Smooth muscle cell (in vitro differentiated cells): ENCODE data around the gene HOXA1. TPM values are rescaled to one million over a fixed set of nuclear protein-coding genes. Genes with fewer than 3 reads are reported as not detected.

Source experiments
- DNase-seq: peaks from one replicate; lab custom pipeline; 2025; ENCODE audit not compliant: unreplicated experiment; lab: John Stamatoyannopoulos, UW
- H2AFZ ChIP-seq: fragments of 200-600 bp; sonication (generic); 2 replicates; pipeline ENCODE4 v1.6.0; 2016; ENCODE audit warnings: antibody characterized with exemption, low read depth, mild to moderate bottlenecking
- H3F3A ChIP-seq: fragments of 200-600 bp; sonication (generic); 2 replicates; pipeline ENCODE4 v1.6.0; 2017; ENCODE audit warnings: antibody characterized with exemption, low read depth
- H3K27ac ChIP-seq: fragments of 200-600 bp; sonication (generic); 2 replicates; pipeline ENCODE4 v1.5.1; 2016; ENCODE audit warnings: low read depth, mild to moderate bottlenecking
- H3K27me3 ChIP-seq: fragments of 200-600 bp; sonication (generic); 2 replicates; pipeline ENCODE4 v1.6.1; 2016; ENCODE audit warnings: low read depth, mild to moderate bottlenecking
- H3K36me3 ChIP-seq: fragments of 200-600 bp; sonication (generic); 2 replicates; pipeline ENCODE4 v1.5.1; 2016; ENCODE audit warnings: low read depth
- H3K4me1 ChIP-seq: fragments of 200-600 bp; sonication (generic); 2 replicates; pipeline ENCODE4 v1.5.1; 2016; ENCODE audit warnings: low read depth
- H3K4me2 ChIP-seq: fragments of 200-600 bp; sonication (generic); 2 replicates; pipeline ENCODE4 v1.6.0; 2016; ENCODE audit warnings: mild to moderate bottlenecking
- H3K4me3 ChIP-seq: fragments of 200-600 bp; sonication (generic); 2 replicates; pipeline ENCODE4 v1.5.1; 2016; ENCODE audit warnings: mild to moderate bottlenecking
- H3K79me2 ChIP-seq: fragments of 200-600 bp; sonication (generic); 2 replicates; pipeline ENCODE4 v1.6.0; 2016; ENCODE audit warnings: low read depth, mild to moderate bottlenecking
- H3K9ac ChIP-seq: fragments of 200-600 bp; sonication (generic); 2 replicates; pipeline ENCODE4 v1.6.0; 2016; ENCODE audit warnings: low read depth
- H3K9me3 ChIP-seq: fragments of 200-600 bp; sonication (generic); replicated peaks from 2 replicates; pipeline ENCODE4 v1.5.1; 2016; ENCODE audit warnings: low read depth
- H4K20me1 ChIP-seq: fragments of 200-600 bp; sonication (generic); 2 replicates; pipeline ENCODE4 v1.6.0; 2016; ENCODE audit warnings: low read depth
- WGBS: methylation state at CpG from one replicate; pipeline ENCODE4 v1.1.7; 2016; ENCODE audit warnings: low lambda C conversion rate; 5-methylcytosine and 5-hydroxymethylcytosine counted together
- polyA plus RNA-seq: library from polyadenylated mRNA; unstranded; fragments of >200 nt; fragmentation: Nextera tagmentation; extraction: Ambion mirVana; gene quantifications from 2 replicates; pipeline ENCODE4 v1.2.1, GENCODE V29; 2016
- total RNA-seq: library from RNA; depleted of rRNA; stranded (reverse); fragments of >200 nt; gene quantifications from 2 replicates; pipeline ENCODE4 v1.2.3, GENCODE V29; 2014
- TF ChIP-seq, protein P1 (sequence below): fragments of 200-600 bp; sonication (generic); IDR thresholded peaks from 2 replicates; pipeline ENCODE4 v1.5.1; 2017; ENCODE audit warnings: borderline replicate concordance, mild to moderate bottlenecking, antibody characterized with exemption; ENCODE audit not compliant: insufficient read depth, poor library complexity, severe bottlenecking

Gene HOXA1
- total and polyA plus RNA-seq, 2 experiments from 2014 or later: 0.40 TPM; not detected in 1

DNA sequence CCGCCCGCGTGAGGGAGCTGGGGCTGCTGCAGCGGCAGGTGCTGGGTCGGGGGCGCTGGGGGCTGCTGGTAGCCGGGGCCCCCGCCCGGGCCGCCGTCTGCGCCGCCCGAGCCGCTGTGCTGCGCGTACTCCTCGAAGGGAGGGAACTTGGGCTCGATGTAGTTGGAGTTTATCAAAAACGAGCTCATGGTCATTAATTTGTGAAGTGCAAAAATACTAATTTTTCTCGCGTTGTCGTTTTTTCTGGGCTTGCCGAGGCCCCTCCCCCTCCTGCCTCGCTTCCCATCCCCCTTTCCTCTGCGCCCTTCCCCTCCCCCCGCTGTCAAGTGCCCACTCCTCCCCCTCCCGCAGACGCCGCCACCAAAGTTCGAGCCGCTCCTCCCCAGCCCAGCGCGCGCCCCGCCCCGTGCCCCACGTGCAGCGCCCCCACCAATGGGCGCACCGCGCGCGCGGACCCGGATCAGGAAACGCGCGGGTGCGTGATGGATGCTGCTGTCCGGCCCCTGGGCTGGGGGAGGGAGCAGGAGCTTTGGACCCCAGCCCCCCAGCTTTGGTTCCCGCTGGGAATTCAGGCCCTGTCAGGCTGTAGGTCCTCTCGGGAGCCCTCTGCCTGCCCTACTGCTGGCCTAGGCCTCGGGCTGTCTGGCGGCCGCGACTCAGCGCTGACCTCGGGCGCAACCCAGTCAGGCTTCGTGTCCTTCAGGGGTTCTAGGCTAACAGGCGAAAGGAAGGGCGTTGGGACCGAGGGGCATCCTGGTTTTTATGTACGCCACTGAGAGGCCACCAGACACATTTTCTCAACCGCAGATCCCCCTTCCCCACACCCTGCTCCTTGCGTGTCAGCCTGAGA is 35.0 kb upstream of the HOXA1 start, which contains the start of gene HOXA4:
Gene HOXA4, minus strand, starts transcription at position 218 of the 850 bp plus-strand sequence. Its CDS starts 24 bp downstream, at position 194.
- Histone ChIP-seq H3K27me3 (peaks cover 100% of the 10 kb centered on the region), H3K4me2 (peak within 1 kb of the TSS; percentile 88), H3K4me1 (peaks cover 7% of the 10 kb centered on the region), H3F3A (no peaks in the 10 kb centered on the region), H3K27ac (no peak within 1 kb of the TSS), H3K9ac (no peak within 1 kb of the TSS), H2AFZ (peak within 1 kb of the TSS; percentile 94), H3K79me2 (no peaks in the 10 kb centered on the region), H3K4me3 (peak within 1 kb of the TSS; percentile 60), H3K36me3 (no peaks in the 10 kb centered on the region), H3K9me3 (no peaks in the 10 kb centered on the region), H4K20me1 (no peaks in the 10 kb centered on the region)
- TF ChIP-seq, protein P1, sequence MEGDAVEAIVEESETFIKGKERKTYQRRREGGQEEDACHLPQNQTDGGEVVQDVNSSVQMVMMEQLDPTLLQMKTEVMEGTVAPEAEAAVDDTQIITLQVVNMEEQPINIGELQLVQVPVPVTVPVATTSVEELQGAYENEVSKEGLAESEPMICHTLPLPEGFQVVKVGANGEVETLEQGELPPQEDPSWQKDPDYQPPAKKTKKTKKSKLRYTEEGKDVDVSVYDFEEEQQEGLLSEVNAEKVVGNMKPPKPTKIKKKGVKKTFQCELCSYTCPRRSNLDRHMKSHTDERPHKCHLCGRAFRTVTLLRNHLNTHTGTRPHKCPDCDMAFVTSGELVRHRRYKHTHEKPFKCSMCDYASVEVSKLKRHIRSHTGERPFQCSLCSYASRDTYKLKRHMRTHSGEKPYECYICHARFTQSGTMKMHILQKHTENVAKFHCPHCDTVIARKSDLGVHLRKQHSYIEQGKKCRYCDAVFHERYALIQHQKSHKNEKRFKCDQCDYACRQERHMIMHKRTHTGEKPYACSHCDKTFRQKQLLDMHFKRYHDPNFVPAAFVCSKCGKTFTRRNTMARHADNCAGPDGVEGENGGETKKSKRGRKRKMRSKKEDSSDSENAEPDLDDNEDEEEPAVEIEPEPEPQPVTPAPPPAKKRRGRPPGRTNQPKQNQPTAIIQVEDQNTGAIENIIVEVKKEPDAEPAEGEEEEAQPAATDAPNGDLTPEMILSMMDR: no peak
- DNase-seq: no peak
- under 1% methylated on average over 29 of the region's 67 CpGs for WGBS

- TF ChIP-seq, protein P1: no peak
- no peak for DNase-seq
- Histone ChIP-seq H3F3A (no peaks in the 10 kb centered on the region), H3K4me3 (peak overlapping the region; percentile 60), H3K4me2 (peak overlapping the region; percentile 88), H3K27ac (no peak overlapping the region), H3K9ac (no peak overlapping the region), H3K36me3 (no peaks in the 10 kb centered on the region), H4K20me1 (no peaks in the 10 kb centered on the region), H3K9me3 (no peaks in the 10 kb centered on the region), H2AFZ (no peak overlapping the region), H3K4me1 (peaks cover 7% of the 10 kb centered on the region), H3K27me3 (peaks cover 100% of the 10 kb centered on the region), H3K79me2 (no peaks in the 10 kb centered on the region)
- WGBS: 2% methylated on average over 37 of the region's 72 CpGs
These were observed 34.1 kb upstream of the HOXA1 start for GRCh38 chr7:27129729-27130539.

DNA sequence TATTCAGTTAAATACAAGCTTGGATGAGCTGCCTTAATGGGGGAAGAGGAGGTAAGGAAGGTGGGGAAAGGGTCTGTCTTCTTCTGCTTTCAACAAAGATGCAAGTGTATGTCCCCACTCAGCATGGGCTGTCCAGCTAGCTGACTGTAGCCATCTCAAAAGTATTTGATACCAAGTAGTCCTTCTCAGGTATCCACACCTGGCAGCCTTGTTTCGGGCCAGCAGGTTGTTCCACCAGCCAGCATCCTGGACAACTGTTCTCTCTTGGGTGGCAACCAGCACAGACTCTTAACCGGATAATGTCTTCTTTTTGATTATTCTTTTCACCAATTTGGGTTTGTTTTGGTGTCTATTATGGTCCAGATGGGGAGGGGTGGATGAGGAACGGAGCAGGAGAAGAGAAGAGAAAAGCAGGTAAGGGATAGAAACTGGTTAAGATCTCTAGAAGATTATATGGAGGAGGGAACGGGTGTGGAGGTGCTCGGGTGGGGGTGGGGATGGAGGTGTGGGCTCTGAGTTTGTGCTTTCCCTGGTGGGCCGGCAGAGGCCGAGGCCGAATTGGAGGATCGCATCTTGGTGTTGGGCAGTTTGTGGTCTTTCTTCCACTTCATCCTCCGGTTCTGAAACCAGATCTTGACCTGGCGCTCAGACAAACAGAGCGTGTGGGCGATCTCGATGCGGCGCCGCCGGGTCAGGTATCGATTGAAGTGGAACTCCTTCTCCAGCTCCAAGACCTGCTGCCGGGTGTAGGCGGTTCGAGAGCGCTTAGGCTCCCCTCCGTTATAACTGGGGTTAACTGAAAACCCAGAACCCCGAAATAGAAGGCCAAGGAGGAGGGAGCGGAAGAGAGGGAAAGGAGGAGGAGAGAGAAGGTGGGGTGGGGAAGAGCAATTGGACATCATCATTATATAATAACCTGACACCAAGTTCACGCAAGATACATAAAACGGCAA is 33.3 kb upstream of the HOXA1 start:
- Histone ChIP-seq H3K27ac (no peak overlapping the region), H3K36me3 (no peaks in the 10 kb centered on the region), H3K79me2 (no peaks in the 10 kb centered on the region), H3K4me2 (no peak overlapping the region), H3K4me1 (peaks cover 7% of the 10 kb centered on the region), H3K9ac (no peak overlapping the region), H3K9me3 (no peaks in the 10 kb centered on the region), H3K27me3 (peaks cover 100% of the 10 kb centered on the region), H2AFZ (no peak overlapping the region), H3K4me3 (no peak overlapping the region), H4K20me1 (no peaks in the 10 kb centered on the region), H3F3A (no peaks in the 10 kb centered on the region)
- no peak for DNase-seq
- 18% methylated on average over 28 of the region's 28 CpGs for WGBS
- TF ChIP-seq, protein P1: no peak
